HEK293T (cell line): ENCODE measurements around the gene NDUFA13.

Experiments used
- CTCF ChIA-PET: fragments of 350-600 bp; formaldehyde crosslinking; extraction: SDS; loops from one replicate; lab custom pipeline; 2021; ENCODE audit warnings: antibody characterized with exemption, inconsistent platforms; lab: Yijun Ruan, JAX
- POLR2A ChIA-PET: fragments of 350-600 bp; formaldehyde crosslinking; extraction: SDS; loops from one replicate; lab custom pipeline; 2020; ENCODE audit warnings: antibody characterized with exemption, inconsistent platforms; lab: Yijun Ruan, JAX
- DNase-seq: peaks from one replicate; pipeline ENCODE4 v3.0.0; 2012; ENCODE audit warnings: mixed read lengths; ENCODE audit errors: extremely low spot score
- ARNT ChIP-seq: fragments of 450-650 bp; IDR thresholded peaks from 2 replicates; pipeline ENCODE4 v1.6.1; 2017; ENCODE audit warnings: mild to moderate bottlenecking
- BHLHE40 ChIP-seq: fragments of 450-650 bp; IDR thresholded peaks from 2 replicates; pipeline ENCODE4 v1.6.1; 2016; ENCODE audit warnings: mild to moderate bottlenecking, moderate library complexity, borderline replicate concordance
- CTBP1 ChIP-seq: fragments of 450-650 bp; IDR thresholded peaks from 2 replicates; pipeline ENCODE4 v1.6.1; 2016; ENCODE audit warnings: borderline replicate concordance
- ELF4 ChIP-seq: fragments of 450-650 bp; IDR thresholded peaks from 2 replicates; pipeline ENCODE4 v1.6.1; 2017; ENCODE audit warnings: antibody characterized with exemption
- FOXA1 ChIP-seq: fragments of 450-650 bp; IDR thresholded peaks from 2 replicates; pipeline ENCODE4 v1.6.1; 2016; ENCODE audit warnings: mild to moderate bottlenecking
- FOXK2 ChIP-seq: fragments of 450-650 bp; IDR thresholded peaks from 2 replicates; pipeline ENCODE4 v1.6.1; 2016; ENCODE audit warnings: mild to moderate bottlenecking
- FOXM1 ChIP-seq: fragments of 450-650 bp; IDR thresholded peaks from 2 replicates; pipeline ENCODE4 v1.6.1; 2017; ENCODE audit warnings: mild to moderate bottlenecking, borderline replicate concordance
- HDGF ChIP-seq: fragments of 450-650 bp; IDR thresholded peaks from 2 replicates; pipeline ENCODE4 v1.6.1; 2017; ENCODE audit warnings: antibody characterized with exemption, borderline replicate concordance
- L3MBTL2 ChIP-seq: fragments of 450-650 bp; conservative IDR thresholded peaks from 2 replicates; pipeline ENCODE4 v1.6.1; 2016; ENCODE audit warnings: mild to moderate bottlenecking
- LEF1 ChIP-seq: fragments of 450-650 bp; IDR thresholded peaks from 2 replicates; pipeline ENCODE4 v1.6.1; 2017; ENCODE audit warnings: mild to moderate bottlenecking, borderline replicate concordance
- NFRKB ChIP-seq: fragments of 450-650 bp; IDR thresholded peaks from 2 replicates; pipeline ENCODE4 v1.6.1; 2016; ENCODE audit warnings: mild to moderate bottlenecking, moderate library complexity
- SP1 ChIP-seq: fragments of 450-650 bp; IDR thresholded peaks from 2 replicates; pipeline ENCODE4 v1.6.1; 2017
- SUZ12 ChIP-seq: fragments of 450-650 bp; IDR thresholded peaks from 2 replicates; pipeline ENCODE4 v1.6.1; 2016; ENCODE audit warnings: mild to moderate bottlenecking
- TARDBP ChIP-seq: fragments of 450-650 bp; IDR thresholded peaks from 2 replicates; pipeline ENCODE4 v1.6.1; 2016
- ZNF384 ChIP-seq: fragments of 450-650 bp; IDR thresholded peaks from 2 replicates; pipeline ENCODE4 v1.6.1; 2016
- TF ChIP-seq, protein P1 (sequence below): fragments of 450-650 bp; IDR thresholded peaks from 2 replicates; pipeline ENCODE4 v1.6.1; 2016

Gene NDUFA13

DNA sequence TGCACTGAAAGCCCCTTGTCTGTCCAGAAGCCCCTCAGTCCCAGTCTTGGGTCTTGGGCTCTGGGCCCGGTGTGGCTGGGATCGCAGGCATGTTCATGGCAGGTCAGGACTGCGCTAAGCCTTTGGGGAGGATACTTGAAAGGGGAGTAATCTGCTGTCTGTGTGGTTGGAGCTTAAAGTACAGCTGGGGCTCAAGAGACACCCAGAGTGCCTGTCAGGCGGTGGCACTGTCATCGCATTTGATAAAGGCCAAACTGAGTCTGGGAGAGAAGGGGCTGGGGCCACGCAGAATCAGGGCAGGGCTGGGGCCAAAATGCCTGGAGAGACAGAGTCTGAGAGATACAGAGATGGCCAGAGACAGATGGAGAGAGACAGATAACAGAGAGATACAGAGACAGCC is 17.8 kb downstream of the NDUFA13 start:
- CTCF ChIA-PET, result no interaction called here
- POLR2A ChIA-PET, result no interaction called here
- TF ChIP-seq ARNT (no peak), NFRKB (no peak), BHLHE40 (no peak), ZNF384 (no peak), SUZ12 (no peak), TARDBP (no peak), CTBP1 (no peak), HDGF (no peak), FOXK2 (no peak), ELF4 (no peak), SP1 (no peak), FOXM1 (no peak), L3MBTL2 (no peak), FOXA1 (no peak), LEF1 (no peak)
- TF ChIP-seq, protein P1, sequence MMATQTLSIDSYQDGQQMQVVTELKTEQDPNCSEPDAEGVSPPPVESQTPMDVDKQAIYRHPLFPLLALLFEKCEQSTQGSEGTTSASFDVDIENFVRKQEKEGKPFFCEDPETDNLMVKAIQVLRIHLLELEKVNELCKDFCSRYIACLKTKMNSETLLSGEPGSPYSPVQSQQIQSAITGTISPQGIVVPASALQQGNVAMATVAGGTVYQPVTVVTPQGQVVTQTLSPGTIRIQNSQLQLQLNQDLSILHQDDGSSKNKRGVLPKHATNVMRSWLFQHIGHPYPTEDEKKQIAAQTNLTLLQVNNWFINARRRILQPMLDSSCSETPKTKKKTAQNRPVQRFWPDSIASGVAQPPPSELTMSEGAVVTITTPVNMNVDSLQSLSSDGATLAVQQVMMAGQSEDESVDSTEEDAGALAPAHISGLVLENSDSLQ, result no peak
- no peak for DNase-seq

DNA sequence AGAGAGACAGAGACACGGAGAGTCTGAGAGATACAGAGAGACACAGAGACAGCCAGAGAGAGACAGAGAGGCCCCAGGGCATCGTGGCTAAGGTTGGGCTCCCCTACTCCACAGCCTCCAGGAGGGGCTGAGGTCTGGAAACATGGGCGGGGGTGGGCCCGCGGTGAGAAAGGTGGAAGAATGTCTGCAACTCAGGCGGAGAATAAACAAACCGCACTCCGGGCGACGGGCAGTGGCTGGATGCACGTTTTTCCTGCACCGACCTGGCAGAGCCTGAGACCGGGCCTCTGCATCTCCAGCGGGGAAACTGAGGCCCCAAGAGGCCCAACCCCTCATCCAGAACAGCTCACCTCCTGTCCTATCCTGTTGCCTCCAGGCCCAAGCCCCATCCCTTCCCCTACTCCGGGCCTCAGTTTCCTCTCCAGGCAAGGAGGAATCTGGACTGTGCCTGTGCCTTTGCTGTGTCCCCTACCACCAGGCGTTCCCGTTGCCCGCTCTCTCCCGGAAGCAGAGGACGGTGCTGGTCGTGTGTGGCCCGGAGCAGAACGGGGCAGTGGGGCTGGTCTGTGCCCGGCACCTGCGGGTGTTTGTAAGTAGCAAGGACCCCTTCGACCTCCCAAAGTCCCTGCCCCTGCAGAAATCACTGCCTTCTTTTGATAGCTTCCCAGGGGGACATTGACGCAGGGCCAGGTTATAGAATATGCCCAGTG is 18.7 kb downstream of the NDUFA13 start:
- TF ChIP-seq FOXA1, result no peak
- no peak for TF ChIP-seq LEF1
- no peak for TF ChIP-seq ARNT
- TF ChIP-seq, protein P1, result no peak
- no peak for TF ChIP-seq SUZ12
- TF ChIP-seq SP1, result no peak
- TF ChIP-seq HDGF, result no peak
- TF ChIP-seq FOXK2, result no peak
- TF ChIP-seq FOXM1, result no peak
- no peak for TF ChIP-seq ZNF384
- TF ChIP-seq BHLHE40, result no peak
- no peak for TF ChIP-seq L3MBTL2
- no peak for TF ChIP-seq CTBP1
- no peak for DNase-seq
- ChIA-PET POLR2A (no interaction called here), CTCF (interaction anchor here (0.7 kb wide), 1 partner anchor 16 kb away, joined by 3 read pairs; no protein-coding TSS in a partner anchor)

DNA sequence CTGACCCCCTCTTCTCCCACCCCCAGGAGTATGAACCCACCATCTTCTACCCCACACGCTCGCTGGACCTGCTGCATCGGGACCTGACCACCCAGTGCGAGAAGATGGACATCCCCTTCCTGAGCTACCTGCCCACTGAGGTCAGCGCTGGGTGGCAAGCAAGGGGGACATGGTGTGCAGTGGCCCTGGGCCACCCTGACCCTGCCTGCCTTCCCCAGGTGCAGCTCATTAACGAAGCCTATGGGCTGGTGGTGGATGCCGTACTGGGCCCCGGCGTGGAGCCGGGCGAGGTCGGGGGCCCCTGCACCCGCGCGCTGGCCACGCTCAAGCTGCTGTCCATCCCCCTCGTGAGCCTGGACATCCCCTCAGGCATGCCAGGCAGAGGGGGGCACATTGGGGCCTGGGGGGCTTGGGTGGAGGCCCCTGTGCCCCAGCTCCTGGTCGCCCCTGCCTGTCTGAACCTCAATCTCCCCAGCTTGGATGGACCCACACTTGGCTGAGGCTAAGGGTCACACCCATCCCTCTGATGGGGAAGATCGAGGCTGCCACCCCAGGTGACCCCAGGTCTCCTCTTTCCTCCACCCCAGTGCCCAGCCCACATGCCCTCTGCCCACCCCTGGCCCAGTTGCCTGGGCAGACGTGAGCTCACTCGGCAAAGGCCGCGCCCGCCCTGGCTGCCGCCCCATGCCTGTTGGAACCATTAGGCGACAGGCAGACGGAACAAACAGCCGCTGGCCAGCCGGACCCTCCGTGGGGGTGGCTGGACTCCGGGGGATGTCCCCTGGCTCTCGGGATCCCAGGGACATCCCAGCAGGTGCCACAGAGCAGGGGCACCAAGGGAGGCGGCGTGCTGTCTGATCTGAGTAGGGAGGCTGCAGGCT is 19.5 kb downstream of the NDUFA13 start:
- ChIA-PET CTCF (interaction anchor here (0.7 kb wide), 1 partner anchor 15 kb away, joined by 3 read pairs; no protein-coding TSS in a partner anchor), POLR2A (no interaction called here)
- DNase-seq, result no peak
- TF ChIP-seq NFRKB, result no peak

DNA sequence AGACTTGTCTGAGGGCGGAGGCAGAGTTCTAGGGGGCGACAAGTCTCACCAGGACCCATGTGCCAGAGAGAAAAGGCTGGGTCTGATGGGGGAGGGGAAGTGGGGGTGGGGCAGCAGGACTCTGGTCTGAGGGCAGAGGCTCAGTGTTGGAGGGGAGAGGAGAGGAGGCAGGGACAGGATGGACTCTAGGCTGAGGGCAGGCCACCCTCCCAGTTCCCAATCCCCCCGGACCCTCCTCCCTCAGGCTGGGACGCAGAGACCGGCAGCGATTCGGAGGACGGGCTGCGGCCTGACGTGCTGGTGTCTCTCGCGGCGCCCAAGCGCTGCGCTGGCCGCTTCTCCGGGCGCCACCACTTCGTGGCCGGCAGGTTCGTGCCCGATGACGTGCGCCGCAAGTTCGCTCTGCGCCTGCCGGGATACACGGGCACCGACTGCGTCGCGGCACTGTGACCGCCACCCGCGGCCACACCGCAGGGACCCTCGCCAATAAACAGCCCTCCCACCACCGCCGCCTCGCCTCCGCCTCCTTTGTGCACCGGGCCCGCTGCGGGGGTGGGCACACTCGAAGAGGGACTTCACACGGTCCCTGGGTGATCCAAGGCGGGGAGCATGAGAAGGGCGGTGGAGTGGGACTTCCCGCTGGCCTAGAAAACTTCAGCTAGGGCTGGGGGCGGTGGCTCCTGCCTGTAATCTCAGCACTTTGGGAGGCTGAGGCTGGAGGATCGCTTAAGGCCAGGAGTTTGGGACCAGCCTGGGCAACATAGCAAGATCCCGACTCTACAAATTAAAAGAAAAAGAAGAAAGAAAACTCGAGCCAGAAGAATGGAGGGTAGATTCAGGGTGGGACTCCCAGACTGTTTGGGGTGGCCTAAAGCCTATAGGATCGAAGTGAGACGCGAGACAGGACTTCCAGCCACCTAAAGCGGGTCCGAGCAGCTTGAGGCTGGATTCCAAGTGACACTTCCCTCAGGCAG is 21.3 kb downstream of the NDUFA13 start:
- POLR2A ChIA-PET, result no interaction called here
- CTCF ChIA-PET, result no interaction called here
- TF ChIP-seq CTBP1 (no peak), TARDBP (no peak), HDGF (no peak), FOXK2 (no peak), SP1 (no peak), L3MBTL2 (no peak), ZNF384 (no peak), ARNT (no peak), BHLHE40 (no peak), ELF4 (no peak), FOXM1 (no peak), NFRKB (no peak), FOXA1 (no peak), LEF1 (no peak), SUZ12 (no peak)
- TF ChIP-seq, protein P1, result no peak
- no peak for DNase-seq

DNA sequence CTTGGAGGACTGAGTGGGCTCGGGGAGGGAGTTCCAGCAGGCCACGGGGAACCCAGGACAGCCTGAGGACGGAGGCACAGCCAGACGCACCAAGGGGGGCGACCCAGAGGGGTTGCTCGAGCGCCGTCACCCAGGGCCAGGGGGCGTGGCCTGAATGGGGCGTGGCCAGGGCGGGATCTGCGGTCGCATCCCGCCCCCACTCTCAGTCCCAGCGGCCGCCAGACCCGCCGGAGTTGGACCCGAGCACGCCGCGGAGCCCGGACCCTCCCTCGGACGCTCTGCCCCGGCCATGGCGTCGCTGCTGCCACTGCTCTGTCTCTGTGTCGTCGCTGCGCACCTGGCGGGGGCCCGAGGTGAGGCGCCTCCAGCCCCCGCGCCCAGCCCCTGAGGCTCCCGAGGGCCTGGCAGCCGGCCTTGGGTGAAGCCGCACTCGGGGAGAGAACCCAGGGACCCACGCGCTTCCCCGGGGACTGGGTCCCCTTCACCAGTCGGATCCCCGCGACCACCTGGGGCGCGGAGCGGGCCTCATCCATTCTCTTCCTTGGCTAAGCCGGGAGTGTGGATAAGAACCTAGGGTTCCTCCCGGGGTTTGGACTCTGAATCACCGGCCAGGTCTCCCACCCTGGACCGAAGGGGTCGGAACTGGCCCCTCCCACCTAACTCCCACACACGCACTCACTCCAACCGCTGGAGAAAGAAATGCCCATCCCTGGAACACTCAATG is 22.2 kb downstream of the NDUFA13 start, which contains the start of gene CILP2:
Gene CILP2 (plus strand): TSS at position 205 of the 724 bp plus-strand sequence. CDS start 85 bp downstream, at position 290.
- TF ChIP-seq CTBP1, result no peak
- TF ChIP-seq ELF4, result no peak
- no peak for TF ChIP-seq BHLHE40
- TF ChIP-seq SUZ12, result no peak
- no peak for TF ChIP-seq HDGF
- TF ChIP-seq ZNF384, result no peak
- no peak for TF ChIP-seq L3MBTL2
- no peak for TF ChIP-seq LEF1
- TF ChIP-seq TARDBP, result no peak
- TF ChIP-seq, protein P1, result no peak
- TF ChIP-seq ARNT, result no peak
- TF ChIP-seq FOXA1, result no peak
- DNase-seq, result peak; percentile 88
- POLR2A ChIA-PET, result no interaction called here
- CTCF ChIA-PET, result no interaction called here
